GM23248 (cell line): ENCODE data around the gene TRPM3. TPM values are rescaled to one million over a fixed set of nuclear protein-coding genes. Genes with fewer than 3 reads are reported as not detected.
A peak's percentile ranks its signal among the peaks of the same experiment; 100 is the strongest.

ENCODE experiments used
- DNase-seq: peaks from one replicate; pipeline ENCODE4 v3.0.0-alpha.2; 2015
- H2AFZ ChIP-seq: fragments of 200-600 bp; sonication (generic); 2 replicates; pipeline ENCODE4 v1.6.1; 2016; ENCODE audit warnings: antibody characterized with exemption
- H3F3A ChIP-seq: fragments of 200-600 bp; sonication (generic); 2 replicates; pipeline ENCODE4 v1.6.1; 2016; ENCODE audit warnings: mild to moderate bottlenecking, antibody characterized with exemption, mixed run types; ENCODE audit not compliant: insufficient read depth
- H3K27ac ChIP-seq: fragments of 200-600 bp; sonication (generic); 2 replicates; pipeline ENCODE4 v1.5.1; 2016; ENCODE audit warnings: mild to moderate bottlenecking
- H3K27me3 ChIP-seq: fragments of 200-600 bp; sonication (generic); replicated peaks from 2 replicates; pipeline ENCODE4 v1.6.1; 2016; ENCODE audit warnings: mild to moderate bottlenecking; ENCODE audit not compliant: insufficient read depth
- H3K36me3 ChIP-seq: fragments of 200-600 bp; sonication (generic); 2 replicates; pipeline ENCODE4 v1.6.1; 2016; ENCODE audit warnings: low read depth, mild to moderate bottlenecking
- H3K4me1 ChIP-seq: fragments of 200-600 bp; sonication (generic); 2 replicates; pipeline ENCODE4 v1.6.1; 2016; ENCODE audit warnings: mild to moderate bottlenecking; ENCODE audit not compliant: insufficient read depth
- H3K4me2 ChIP-seq: fragments of 200-600 bp; sonication (generic); one replicate; pipeline ENCODE4 v1.6.1; 2016; ENCODE audit warnings: mild to moderate bottlenecking; ENCODE audit not compliant: unreplicated experiment
- H3K4me3 ChIP-seq: fragments of 200-600 bp; sonication (generic); 2 replicates; pipeline ENCODE4 v1.5.1; 2016; ENCODE audit warnings: mild to moderate bottlenecking
- H3K79me2 ChIP-seq: fragments of 200-600 bp; sonication (generic); 2 replicates; pipeline ENCODE4 v1.6.1; 2016; ENCODE audit warnings: mild to moderate bottlenecking; ENCODE audit not compliant: insufficient read depth
- H3K9ac ChIP-seq: fragments of 200-600 bp; sonication (generic); 2 replicates; pipeline ENCODE4 v1.6.1; 2016; ENCODE audit warnings: mild to moderate bottlenecking
- H3K9me2 ChIP-seq: fragments of 200-600 bp; sonication (generic); 2 replicates; pipeline ENCODE4 v1.6.1; 2016; ENCODE audit warnings: mixed run types, mild to moderate bottlenecking, moderate library complexity; ENCODE audit not compliant: insufficient read depth
- H3K9me3 ChIP-seq: fragments of 200-600 bp; sonication (generic); one replicate; pipeline ENCODE4 v1.6.1; 2017; ENCODE audit warnings: low read depth
- H4K20me1 ChIP-seq: fragments of 200-600 bp; sonication (generic); 2 replicates; pipeline ENCODE4 v1.6.0; 2016; ENCODE audit not compliant: insufficient read depth
- EZH2 ChIP-seq: fragments of 200-600 bp; sonication (generic); IDR thresholded peaks from 2 replicates; pipeline ENCODE4 v1.6.1; 2018; ENCODE audit warnings: antibody characterized with exemption, mild to moderate bottlenecking; ENCODE audit not compliant: insufficient read depth, poor library complexity, severe bottlenecking
- EZH2phosphoT487 ChIP-seq: fragments of 200-600 bp; sonication (generic); IDR thresholded peaks from 2 replicates; pipeline ENCODE4 v1.6.1; 2018; ENCODE audit warnings: antibody characterized with exemption, moderate library complexity, mild to moderate bottlenecking, low read depth; ENCODE audit not compliant: insufficient read depth
- WGBS, 2 experiments: methylation state at CpG; one replicate each; pipeline ENCODE4 v1.1.6; 2015 to 2017; ENCODE audit warnings: low lambda C conversion rate in 2 of 2, low coverage in 1 of 2; ENCODE audit errors: missing lambda C conversion rate in 2 of 2; 5-methylcytosine and 5-hydroxymethylcytosine counted together
- in situ Hi-C: fragments of 300-500 bp; cut with MboI; formaldehyde crosslinking; loops from 2 replicates; pipeline ENCODE4 v1.15.0; 2020
- polyA plus RNA-seq: library from polyadenylated mRNA; unstranded; fragments of >200 nt; fragmentation: Nextera tagmentation; extraction: Ambion mirVana; gene quantifications from 2 replicates; pipeline ENCODE4 v1.2.1, GENCODE V29; 2016
- total RNA-seq: library from RNA; depleted of rRNA; stranded (reverse); fragments of >200 nt; shearing (Covaris generic); gene quantifications from 2 replicates; pipeline ENCODE4 v1.2.3, GENCODE V29; 2014

Gene TRPM3
- total and polyA plus RNA-seq, 2 experiments from 2014 or later, result not detected

DNA sequence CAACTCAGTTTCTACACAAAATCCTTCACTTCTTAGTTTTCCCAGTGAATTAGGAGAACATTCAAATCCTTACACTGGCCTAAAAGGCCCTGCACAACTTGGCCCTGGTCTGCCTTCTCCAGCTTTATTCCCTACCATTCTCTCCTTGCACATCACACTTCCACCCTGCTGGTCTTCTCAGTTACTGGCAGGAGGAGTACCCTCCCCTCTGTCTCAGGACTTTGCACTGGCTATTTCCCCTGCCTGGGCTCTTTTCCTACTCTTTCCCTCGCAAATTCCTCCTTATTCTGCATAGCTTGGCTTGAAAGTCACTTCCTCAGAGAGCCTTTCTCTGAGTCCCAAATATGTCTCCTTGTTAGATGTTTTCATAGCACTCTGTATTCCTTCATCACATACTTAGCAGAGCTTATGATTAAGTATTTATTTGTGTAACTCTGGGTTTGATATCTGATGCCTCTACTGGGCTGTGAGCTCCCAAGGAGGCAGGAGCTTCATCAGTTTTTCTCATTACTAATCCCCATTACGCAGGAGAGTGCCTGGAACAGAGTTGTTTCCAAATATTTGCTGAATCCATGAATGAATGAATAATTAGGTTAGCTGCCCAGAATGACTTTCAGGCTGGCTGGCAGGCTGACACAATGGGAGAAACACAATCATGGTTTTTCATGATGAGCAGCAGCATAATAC is 547.1 kb downstream of the TRPM3 start:
- peak; percentile 86 for DNase-seq
- WGBS, 2 experiments, result 2 to 3% methylated on average over 2 of the region's 2 CpGs
- H2AFZ ChIP-seq, result no peak overlapping the region
- no peaks in the 10 kb centered on the region for H3K79me2 ChIP-seq
- no peak for TF ChIP-seq EZH2
- TF ChIP-seq EZH2phosphoT487, result peak; percentile 77; the same call in 1 of the 2 replicates
- no peaks in the 10 kb centered on the region for H3K27me3 ChIP-seq
- no peaks in the 10 kb centered on the region for H4K20me1 ChIP-seq
- H3K9me2 ChIP-seq, result no peaks in the 10 kb centered on the region
- peaks cover 26% of the 10 kb centered on the region for H3F3A ChIP-seq
- peak overlapping the region; percentile 40; the same call in 1 of the 2 replicates for H3K9ac ChIP-seq
- H3K9me3 ChIP-seq, result no peaks in the 10 kb centered on the region
- peak overlapping the region; percentile 37 for H3K4me2 ChIP-seq
- in situ Hi-C loops, result no loop called here
- peak overlapping the region; percentile 64 for H3K27ac ChIP-seq
- H3K4me1 ChIP-seq, result peaks cover 21% of the 10 kb centered on the region
- no peaks in the 10 kb centered on the region for H3K36me3 ChIP-seq
- no peak overlapping the region for H3K4me3 ChIP-seq

DNA sequence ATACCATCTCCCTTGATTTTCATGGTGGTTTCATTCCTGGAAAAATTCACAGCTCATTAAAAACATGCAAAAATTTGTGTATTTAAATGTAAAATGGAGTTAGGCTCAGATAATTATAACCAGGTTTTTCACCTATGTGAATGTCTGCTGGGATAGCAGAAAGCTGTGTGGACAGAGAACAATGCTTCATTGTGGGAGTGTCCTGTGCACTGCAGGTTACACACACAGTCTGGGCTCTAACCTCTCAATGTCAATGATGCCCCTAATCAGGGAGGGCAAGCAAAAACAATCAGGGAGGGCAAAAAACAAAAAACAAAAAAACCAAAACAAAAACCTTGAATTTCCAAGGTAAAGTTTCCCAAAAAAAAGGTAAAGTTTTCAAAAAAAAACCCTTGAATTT is 548.1 kb downstream of the TRPM3 start:
- Histone ChIP-seq H3K79me2 (no peaks in the 10 kb centered on the region), H3K36me3 (no peaks in the 10 kb centered on the region), H4K20me1 (no peaks in the 10 kb centered on the region), H3K9me3 (no peaks in the 10 kb centered on the region), H3K27ac (no peak overlapping the region), H3F3A (peaks cover 26% of the 10 kb centered on the region), H3K4me3 (no peak overlapping the region), H3K9me2 (no peaks in the 10 kb centered on the region), H2AFZ (no peak overlapping the region), H3K27me3 (no peaks in the 10 kb centered on the region), H3K9ac (no peak overlapping the region), H3K4me2 (no peak overlapping the region), H3K4me1 (peaks cover 21% of the 10 kb centered on the region)
- no peak for DNase-seq
- in situ Hi-C loops, result no loop called here
- TF ChIP-seq EZH2 (no peak), EZH2phosphoT487 (no peak)

DNA sequence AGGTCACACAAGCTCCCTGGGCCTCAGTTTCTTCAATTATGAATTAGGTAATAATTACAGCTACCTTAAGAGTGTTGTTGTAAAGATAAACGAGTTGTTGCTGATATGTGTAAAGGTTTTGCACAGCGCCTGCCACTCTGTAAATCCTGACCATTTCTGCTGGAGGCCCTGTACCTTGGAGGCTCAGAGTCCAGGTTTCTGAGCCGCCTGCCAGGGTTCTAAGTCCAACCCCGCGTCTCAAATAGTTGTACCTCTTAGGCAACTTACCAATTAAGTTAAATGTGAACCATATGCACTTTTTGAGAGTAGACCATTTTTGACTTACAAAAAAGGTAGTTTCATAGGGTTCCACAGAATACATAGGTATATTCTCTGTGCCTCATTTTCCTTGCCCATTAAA is 550.2 kb downstream of the TRPM3 start:
- in situ Hi-C loops, result no loop called here
- no peak overlapping the region for H3K27ac ChIP-seq
- no peaks in the 10 kb centered on the region for H3K36me3 ChIP-seq
- TF ChIP-seq EZH2, result no peak
- TF ChIP-seq EZH2phosphoT487, result no peak
- WGBS, 2 experiments, result 84 to 86% methylated on average over 5 of the region's 5 CpGs
- H3K27me3 ChIP-seq, result no peaks in the 10 kb centered on the region
- H3K4me3 ChIP-seq, result no peak overlapping the region
- no peak overlapping the region for H2AFZ ChIP-seq
- H3F3A ChIP-seq, result peaks cover 24% of the 10 kb centered on the region
- H3K4me2 ChIP-seq, result no peak overlapping the region
- no peaks in the 10 kb centered on the region for H3K9me2 ChIP-seq
- no peaks in the 10 kb centered on the region for H3K79me2 ChIP-seq
- no peak for DNase-seq
- peaks cover 14% of the 10 kb centered on the region for H3K4me1 ChIP-seq
- no peaks in the 10 kb centered on the region for H3K9me3 ChIP-seq
- H4K20me1 ChIP-seq, result no peaks in the 10 kb centered on the region
- H3K9ac ChIP-seq, result no peak overlapping the region

- 62 to 67% methylated on average over 3 of the region's 3 CpGs for WGBS, 2 experiments
- TF ChIP-seq EZH2 (no peak), EZH2phosphoT487 (no peak)
Measured at GRCh38 chr9:70569791-70570190, 551.6 kb downstream of the TRPM3 start.

More at GRCh38 chr9:70569791-70570190, 551.6 kb downstream of the TRPM3 start:
- in situ Hi-C loops, result no loop called here
- Histone ChIP-seq H3K4me3 (no peak overlapping the region), H3K9me3 (no peaks in the 10 kb centered on the region), H3K9me2 (no peaks in the 10 kb centered on the region), H3K36me3 (no peaks in the 10 kb centered on the region), H2AFZ (no peak overlapping the region), H3K4me2 (no peak overlapping the region), H3F3A (peaks cover 10% of the 10 kb centered on the region), H3K79me2 (no peaks in the 10 kb centered on the region), H3K27me3 (no peaks in the 10 kb centered on the region), H4K20me1 (no peaks in the 10 kb centered on the region), H3K9ac (no peak overlapping the region), H3K4me1 (peaks cover 10% of the 10 kb centered on the region), H3K27ac (no peak overlapping the region)
- no peak for DNase-seq
